Right renal pelvis (tissue), 4 donors: ENCODE data around the gene ADCY5. TPM values are rescaled to one million over a fixed set of nuclear protein-coding genes. Genes with fewer than 3 reads are reported as not detected.
A peak's percentile ranks its signal among the peaks of the same experiment; 100 is the strongest.
"Not testable (repeated sequence)": the region's sequence is repeated elsewhere in the genome, so short reads cannot be mapped to it uniquely, and the experiment has no call there.

Experiments used
- DNase-seq, 4 donors: peaks; one replicate each; pipeline ENCODE4 v3.0.0-alpha.2; 2013; ENCODE audit warnings: low read depth in 4 of 4, low spot score in 3 of 4, missing footprints in 1 of 4
- polyA plus RNA-seq, 4 donors: library from polyadenylated mRNA; unstranded; fragments of 120-200 nt; gene quantifications; one replicate each; pipeline ENCODE4 v1.2.1, GENCODE V29; 2013; ENCODE audit not compliant: insufficient read length in 4 of 4

The ADCY5 gene
- polyA plus RNA-seq, 4 donors, result 11.9 to 14.1 (median 12.5) TPM

- DNase-seq, result no peak
These were observed 170.4 kb downstream of the ADCY5 start for GRCh38 chr3:123278446-123278845.

GRCh38 chr3:123277106-123277505 lies 171.8 kb downstream of the ADCY5 start:
- no peak for DNase-seq

GRCh38 chr3:123276346-123277006 lies 172.4 kb downstream of the ADCY5 start:
- no peak for DNase-seq

- no peak for DNase-seq
These were observed 173.2 kb downstream of the ADCY5 start for GRCh38 chr3:123275691-123276090.

GRCh38 chr3:123272547-123272946 lies 176.3 kb downstream of the ADCY5 start:
- no peak for DNase-seq

- DNase-seq, result no peak
These were observed 177.3 kb downstream of the ADCY5 start for GRCh38 chr3:123271466-123272159.

GRCh38 chr3:123270818-123271217 lies 178.1 kb downstream of the ADCY5 start:
- no peak for DNase-seq

GRCh38 chr3:123267821-123268220 lies 181.1 kb downstream of the ADCY5 start:
- no peak for DNase-seq

GRCh38 chr3:123263941-123264340 lies 184.9 kb downstream of the ADCY5 start:
- DNase-seq, result no peak

- no peak for DNase-seq
These were observed 186.0 kb downstream of the ADCY5 start for GRCh38 chr3:123262868-123263267.

- no peak for DNase-seq
These were observed 186.7 kb downstream of the ADCY5 start for GRCh38 chr3:123262226-123262625.

- no peak for DNase-seq
These were observed 187.2 kb downstream of the ADCY5 start for GRCh38 chr3:123261666-123262065.

- peak; percentile 23 to 44 (median 31) for DNase-seq
These were observed 190.0 kb downstream of the ADCY5 start for GRCh38 chr3:123258811-123259420.

GRCh38 chr3:123258359-123258758 lies 190.5 kb downstream of the ADCY5 start:
- DNase-seq, result no peak

- no peak for DNase-seq
These were observed 192.6 kb downstream of the ADCY5 start for GRCh38 chr3:123256256-123256655.

- peak in 1 of 4 donors; percentile 14 for DNase-seq
These were observed 202.0 kb downstream of the ADCY5 start for GRCh38 chr3:123246866-123247265.

GRCh38 chr3:123244128-123244527 lies 204.8 kb downstream of the ADCY5 start:
- DNase-seq, result no peak

- no peak for DNase-seq
These were observed 209.1 kb downstream of the ADCY5 start for GRCh38 chr3:123239756-123240155.

- not testable (repeated sequence) for DNase-seq
These were observed 209.7 kb downstream of the ADCY5 start for GRCh38 chr3:123239186-123239585.

GRCh38 chr3:123236902-123237301 lies 212.0 kb downstream of the ADCY5 start:
- no peak for DNase-seq
